ENCODE data around the gene PRKCG.

- TF ChIP-seq EZH2 (IDR thresholded peaks at IDR 0.05; ENCODE audit: borderline replicate concordance, low read depth, low read length, poor library complexity, severe bottlenecking) (no peak), CTCF (conservative IDR thresholded peaks at IDR 0.05; ENCODE audit: low read depth, low read length) (no peak)
Observed at GRCh38 chr19:53892301-53892980, 10.4 kb downstream of the PRKCG start.
